Activated naive CD4-positive, alpha-beta T cell treated with anti-CD3 and anti-CD28 coated beads, Interleukin-2, amount 50 U/mL, for 24 hours (primary cell): Measurements from ENCODE around the gene SERPINA6.
"Not testable (repeated sequence)": the region's sequence is repeated elsewhere in the genome, so short reads cannot be mapped to it uniquely, and the experiment has no call there.

Source experiments
- H3K27ac Mint-ChIP-seq: one replicate; pipeline ENCODE4 v1.8.0; 2021; ENCODE audit warnings: mild to moderate bottlenecking, mixed read lengths
- H3K27me3 Mint-ChIP-seq: one replicate; pipeline ENCODE4 v1.8.0; 2021; ENCODE audit warnings: mixed read lengths
- H3K36me3 Mint-ChIP-seq: one replicate; pipeline ENCODE4 v1.8.0; 2021; ENCODE audit warnings: mixed read lengths
- H3K4me1 Mint-ChIP-seq: one replicate; pipeline ENCODE4 v1.8.0; 2021; ENCODE audit warnings: mixed read lengths
- H3K4me3 Mint-ChIP-seq: one replicate; pipeline ENCODE4 v1.8.0; 2021; ENCODE audit warnings: mild to moderate bottlenecking, mixed read lengths
- H3K9me3 Mint-ChIP-seq: one replicate; pipeline ENCODE4 v1.8.0; 2021; ENCODE audit warnings: mixed read lengths

The SERPINA6 gene

GRCh38 chr14:94314890-94315289 lies 8.2 kb downstream of the SERPINA6 start:
- Mint-ChIP-seq H3K27ac (no peak overlapping the region), H3K4me1 (no peaks in the 10 kb centered on the region)

GRCh38 chr14:94313991-94314655 lies 9.0 kb downstream of the SERPINA6 start:
- Mint-ChIP-seq H3K36me3 (no peaks in the 10 kb centered on the region), H3K4me3 (no peak overlapping the region), H3K4me1 (no peaks in the 10 kb centered on the region), H3K27me3 (peaks cover 1% of the 10 kb centered on the region), H3K9me3 (peaks cover 2% of the 10 kb centered on the region), H3K27ac (no peak overlapping the region)

More at GRCh38 chr14:94314890-94315289, 8.2 kb downstream of the SERPINA6 start:
- H3K36me3 Mint-ChIP-seq: no peaks in the 10 kb centered on the region
- H3K27me3 Mint-ChIP-seq: peaks cover 1% of the 10 kb centered on the region
- no peaks in the 10 kb centered on the region for H3K9me3 Mint-ChIP-seq
- H3K4me3 Mint-ChIP-seq: no peak overlapping the region

- H3K27me3 Mint-ChIP-seq: peaks cover 1% of the 10 kb centered on the region
- H3K4me1 Mint-ChIP-seq: no peaks in the 10 kb centered on the region
These were observed 10.5 kb downstream of the SERPINA6 start for GRCh38 chr14:94312481-94313246.

GRCh38 chr14:94310248-94310647 lies 12.9 kb downstream of the SERPINA6 start:
- no peak overlapping the region for H3K27ac Mint-ChIP-seq
- H3K27me3 Mint-ChIP-seq: peaks cover 2% of the 10 kb centered on the region
- no peaks in the 10 kb centered on the region for H3K4me1 Mint-ChIP-seq
- peaks cover 16% of the 10 kb centered on the region for H3K9me3 Mint-ChIP-seq
- no peak overlapping the region for H3K4me3 Mint-ChIP-seq
- H3K36me3 Mint-ChIP-seq: no peaks in the 10 kb centered on the region

More at GRCh38 chr14:94312481-94313246, 10.5 kb downstream of the SERPINA6 start:
- Mint-ChIP-seq H3K9me3 (peaks cover 11% of the 10 kb centered on the region), H3K4me3 (no peak overlapping the region), H3K36me3 (no peaks in the 10 kb centered on the region), H3K27ac (no peak overlapping the region)

GRCh38 chr14:94309721-94310120 lies 13.4 kb downstream of the SERPINA6 start:
- Mint-ChIP-seq H3K9me3 (peaks cover 16% of the 10 kb centered on the region), H3K4me3 (no peak overlapping the region), H3K36me3 (no peaks in the 10 kb centered on the region), H3K27me3 (peaks cover 2% of the 10 kb centered on the region), H3K27ac (no peak overlapping the region), H3K4me1 (no peaks in the 10 kb centered on the region)

GRCh38 chr14:94307410-94307992 lies 15.6 kb downstream of the SERPINA6 start:
- H3K36me3 Mint-ChIP-seq: no peaks in the 10 kb centered on the region
- H3K4me1 Mint-ChIP-seq: no peaks in the 10 kb centered on the region
- no peak overlapping the region for H3K4me3 Mint-ChIP-seq
- H3K9me3 Mint-ChIP-seq: peaks cover 16% of the 10 kb centered on the region
- peaks cover 2% of the 10 kb centered on the region for H3K27me3 Mint-ChIP-seq
- H3K27ac Mint-ChIP-seq: no peak overlapping the region

- H3K27me3 Mint-ChIP-seq: peaks cover 2% of the 10 kb centered on the region
- no peaks in the 10 kb centered on the region for H3K36me3 Mint-ChIP-seq
These were observed 16.8 kb downstream of the SERPINA6 start for GRCh38 chr14:94306047-94306978.

GRCh38 chr14:94305620-94306019 lies 17.5 kb downstream of the SERPINA6 start:
- Mint-ChIP-seq H3K4me3 (no peak overlapping the region), H3K36me3 (no peaks in the 10 kb centered on the region), H3K9me3 (peaks cover 16% of the 10 kb centered on the region), H3K4me1 (no peaks in the 10 kb centered on the region), H3K27ac (no peak overlapping the region), H3K27me3 (peaks cover 2% of the 10 kb centered on the region)

More at GRCh38 chr14:94306047-94306978, 16.8 kb downstream of the SERPINA6 start:
- no peaks in the 10 kb centered on the region for H3K4me1 Mint-ChIP-seq
- H3K4me3 Mint-ChIP-seq: no peak overlapping the region
- H3K9me3 Mint-ChIP-seq: peaks cover 16% of the 10 kb centered on the region
- no peak overlapping the region for H3K27ac Mint-ChIP-seq

- Mint-ChIP-seq H3K36me3 (no peaks in the 10 kb centered on the region), H3K27me3 (peaks cover 2% of the 10 kb centered on the region), H3K4me3 (no peak overlapping the region), H3K4me1 (no peaks in the 10 kb centered on the region), H3K9me3 (peaks cover 15% of the 10 kb centered on the region), H3K27ac (no peak overlapping the region)
These were observed 18.9 kb downstream of the SERPINA6 start for GRCh38 chr14:94304243-94304642.

GRCh38 chr14:94303111-94303510 lies 20.0 kb downstream of the SERPINA6 start:
- Mint-ChIP-seq H3K27ac (no peak overlapping the region), H3K4me3 (no peak overlapping the region), H3K27me3 (peaks cover 7% of the 10 kb centered on the region), H3K4me1 (no peaks in the 10 kb centered on the region), H3K9me3 (peaks cover 9% of the 10 kb centered on the region), H3K36me3 (no peaks in the 10 kb centered on the region)

- Mint-ChIP-seq H3K27me3 (peaks cover 8% of the 10 kb centered on the region), H3K4me1 (no peaks in the 10 kb centered on the region), H3K36me3 (no peaks in the 10 kb centered on the region), H3K27ac (no peak overlapping the region), H3K9me3 (no peaks in the 10 kb centered on the region), H3K4me3 (no peak overlapping the region)
These were observed 25.0 kb downstream of the SERPINA6 start for GRCh38 chr14:94298130-94298529.

GRCh38 chr14:94296181-94296545 lies 27.0 kb downstream of the SERPINA6 start:
- not testable (repeated sequence) for H3K27me3 Mint-ChIP-seq, H3K9me3 Mint-ChIP-seq, H3K4me1 Mint-ChIP-seq, H3K27ac Mint-ChIP-seq, H3K4me3 Mint-ChIP-seq, H3K36me3 Mint-ChIP-seq

GRCh38 chr14:94295360-94296180 lies 27.6 kb downstream of the SERPINA6 start:
- H3K4me1 Mint-ChIP-seq: no peaks in the 10 kb centered on the region
- H3K9me3 Mint-ChIP-seq: no peaks in the 10 kb centered on the region
- H3K4me3 Mint-ChIP-seq: no peak overlapping the region
- H3K27ac Mint-ChIP-seq: no peak overlapping the region
- H3K36me3 Mint-ChIP-seq: no peaks in the 10 kb centered on the region
- H3K27me3 Mint-ChIP-seq: peaks cover 8% of the 10 kb centered on the region

GRCh38 chr14:94293578-94293924 lies 29.6 kb downstream of the SERPINA6 start:
- no peaks in the 10 kb centered on the region for H3K4me1 Mint-ChIP-seq
- H3K4me3 Mint-ChIP-seq: no peak overlapping the region
- peaks cover 3% of the 10 kb centered on the region for H3K27me3 Mint-ChIP-seq
- H3K9me3 Mint-ChIP-seq: no peaks in the 10 kb centered on the region
- no peaks in the 10 kb centered on the region for H3K36me3 Mint-ChIP-seq
- H3K27ac Mint-ChIP-seq: no peak overlapping the region
